HG03060 (cell line): ENCODE data around the gene CIAO2B.
A peak's percentile ranks its signal among the peaks of the same experiment; 100 is the strongest.
"Not testable (repeated sequence)": the region's sequence is repeated elsewhere in the genome, so short reads cannot be mapped to it uniquely, and the experiment has no call there.

ENCODE experiments used
- ATAC-seq: cut with Tn5 transposase; IDR thresholded peaks from one replicate; pipeline ENCODE4 v1.9.1; 2021; ENCODE audit warnings: low read depth, moderate number of reproducible peaks; ENCODE audit not compliant: unreplicated experiment

Gene CIAO2B

GRCh38 chr16:66934138-66934838, at the start of gene CIAO2B:
TSS of gene CIAO2B (minus strand) at chr16:66934402. CDS start at chr16:66934364, 38 bp downstream.
- peak; percentile 53 for ATAC-seq

DNA sequence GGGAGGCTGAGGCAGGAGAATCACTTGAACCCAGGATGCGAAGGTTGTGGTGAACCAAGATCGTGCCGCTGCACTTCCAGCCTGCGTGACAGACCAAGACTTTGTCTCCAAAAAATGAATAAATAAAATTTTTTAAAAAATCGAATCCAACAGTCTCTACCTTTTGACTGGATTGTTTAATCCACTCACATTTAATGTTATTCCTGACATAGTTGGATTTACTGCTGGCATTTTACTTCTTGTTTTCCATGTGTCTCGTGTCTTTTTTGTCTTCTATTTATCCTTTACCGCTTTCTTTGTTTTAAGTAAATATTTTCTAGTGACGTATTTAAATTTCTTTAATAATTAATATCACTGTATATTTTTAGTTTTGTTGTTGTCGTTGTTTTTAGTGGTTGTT, 48.8 kb upstream of the CIAO2B start:
- ATAC-seq = no peak

DNA sequence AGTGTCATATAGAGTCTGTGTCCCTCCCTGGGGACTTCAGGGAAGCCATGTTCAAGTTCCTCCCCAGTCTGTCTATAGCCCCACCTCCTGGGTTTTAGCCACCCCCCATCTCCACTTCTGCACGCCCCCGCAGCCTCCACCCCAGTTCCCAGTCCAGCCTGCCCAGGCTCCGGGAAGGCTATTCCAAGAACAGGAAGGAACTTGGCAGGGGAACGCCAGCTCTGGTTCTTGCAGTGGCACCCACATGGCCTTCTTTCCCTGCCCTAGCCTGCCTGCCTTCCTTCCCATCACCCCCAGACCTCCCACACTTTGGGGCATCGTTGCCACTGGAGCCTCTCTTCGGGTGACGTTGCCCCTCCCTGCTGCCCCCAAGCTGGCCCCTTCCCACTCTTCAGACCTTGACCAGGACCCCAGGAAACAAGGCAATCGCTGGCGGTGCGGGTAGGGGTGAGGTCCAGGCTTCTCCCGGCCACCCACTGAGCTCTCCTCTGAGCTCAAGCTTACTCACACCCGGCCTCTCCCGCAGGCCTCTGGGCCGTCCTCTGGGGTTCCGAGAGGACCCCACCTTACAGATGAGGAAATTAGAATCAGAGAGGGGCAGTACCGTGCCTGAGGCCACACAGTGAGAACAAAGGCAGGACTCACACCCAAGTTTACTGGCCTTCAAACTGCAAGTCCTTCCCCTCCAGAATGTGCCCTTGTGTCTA, 45.0 kb upstream of the CIAO2B start:
- ATAC-seq = no peak

DNA sequence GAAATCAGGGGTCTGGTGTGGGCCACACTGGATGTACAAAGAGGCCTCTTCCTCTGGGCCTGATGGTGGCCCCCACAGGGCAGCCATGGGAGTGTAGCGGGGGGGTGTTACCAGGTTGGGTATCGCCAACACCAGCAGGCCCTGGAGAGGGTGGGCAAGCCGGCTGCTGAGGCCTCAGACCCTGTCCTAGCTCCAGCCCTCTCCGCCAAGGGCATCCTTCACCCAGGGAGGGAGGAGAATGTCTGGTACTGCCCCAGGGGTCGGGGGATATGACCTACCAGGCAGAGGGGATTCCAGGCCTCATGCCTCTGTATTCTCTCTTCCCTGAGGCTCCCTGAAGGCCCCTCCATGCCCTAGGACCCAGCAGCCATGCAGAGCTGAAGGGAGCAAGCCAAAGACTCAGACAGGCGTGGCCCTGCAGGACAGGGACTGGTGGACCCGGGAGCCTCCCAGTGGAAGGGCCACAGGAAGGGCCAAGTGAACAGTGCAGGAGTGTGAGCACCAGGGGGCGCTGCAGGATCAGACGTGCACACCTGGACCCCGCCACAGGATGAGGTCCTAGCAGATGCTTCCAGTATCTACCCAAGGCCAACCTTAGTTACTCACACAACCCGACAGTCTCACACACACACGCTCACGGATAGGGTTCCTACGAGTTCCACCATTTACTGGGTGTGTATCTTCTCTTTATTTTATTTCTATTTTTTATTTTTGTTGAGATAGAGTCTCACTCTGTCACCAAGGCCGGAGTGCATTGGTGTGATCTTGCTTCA, 43.3 kb upstream of the CIAO2B start:
- ATAC-seq = no peak

- ATAC-seq = no peak
Measured at GRCh38 chr16:66976746-66977145, 42.5 kb upstream of the CIAO2B start.

DNA sequence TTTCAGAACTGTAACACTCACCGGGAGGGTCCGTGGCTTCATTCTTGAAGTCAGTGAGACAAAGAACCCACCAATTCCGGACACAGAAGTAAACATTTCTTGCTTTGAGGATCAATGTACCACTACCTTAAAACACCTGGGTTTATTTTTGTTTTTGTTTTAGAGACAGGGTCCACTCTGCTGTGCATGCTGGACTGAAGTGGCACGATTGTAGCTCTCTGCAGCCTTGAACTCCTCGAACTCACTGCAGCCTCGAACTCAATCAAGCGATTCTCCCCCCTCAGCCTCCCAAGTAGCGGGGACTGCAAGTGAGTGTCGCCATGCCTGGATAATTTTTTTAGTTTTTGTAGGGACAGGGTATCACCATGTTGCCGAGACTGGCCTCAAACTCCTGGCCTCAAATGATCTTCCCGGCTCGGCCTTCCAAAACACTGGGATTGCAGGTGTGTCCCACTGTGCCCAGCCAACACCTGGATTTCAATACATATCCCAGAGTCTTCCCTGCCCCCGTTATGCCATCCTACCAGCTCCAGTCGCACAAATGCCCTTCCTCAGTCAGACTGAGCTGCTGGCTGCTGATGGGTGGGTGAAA, 41.2 kb upstream of the CIAO2B start:
- ATAC-seq = no peak

- ATAC-seq = not testable (repeated sequence)
Measured at GRCh38 chr16:66974932-66975246, 40.7 kb upstream of the CIAO2B start.

DNA sequence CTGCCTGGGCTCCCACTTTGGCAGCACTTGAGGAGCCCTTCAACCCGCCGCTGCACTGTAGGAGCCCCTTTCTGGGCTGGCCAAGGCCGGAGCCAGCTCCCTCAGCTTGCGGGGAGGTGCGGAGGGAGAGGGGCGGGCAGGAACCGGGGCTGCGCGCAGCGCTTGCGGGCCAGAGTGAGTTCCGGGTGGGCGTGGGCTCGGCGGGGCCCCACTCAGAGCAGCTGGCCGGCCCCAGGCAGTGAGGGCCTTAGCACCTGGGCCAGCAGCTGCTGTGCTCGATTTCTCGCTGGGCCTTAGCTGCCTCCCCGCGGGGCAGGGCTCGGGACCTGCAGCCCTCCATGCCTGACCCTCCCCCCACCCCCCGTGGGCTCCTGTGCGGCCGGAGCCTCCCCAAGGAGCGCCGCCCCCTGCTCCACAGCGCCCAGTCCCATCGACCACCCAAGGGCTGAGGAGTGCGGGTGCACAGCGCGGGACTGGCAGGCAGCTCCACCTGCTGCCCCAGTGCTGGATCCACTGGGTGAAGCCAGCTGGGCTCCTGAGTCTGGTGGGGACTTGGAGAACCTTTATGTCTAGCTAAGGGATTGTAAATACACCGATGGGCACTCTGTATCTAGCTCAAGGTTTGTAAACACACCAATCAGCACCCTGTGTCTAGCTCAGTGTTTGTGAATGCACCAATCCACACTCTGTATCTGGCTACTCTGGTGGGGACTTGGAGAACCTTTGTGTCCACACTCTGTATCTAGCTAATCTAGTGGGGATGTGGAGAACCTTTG, 40.1 kb upstream of the CIAO2B start:
- not testable (repeated sequence) for ATAC-seq

GRCh38 chr16:66973716-66974115, 39.5 kb upstream of the CIAO2B start:
- no peak for ATAC-seq

DNA sequence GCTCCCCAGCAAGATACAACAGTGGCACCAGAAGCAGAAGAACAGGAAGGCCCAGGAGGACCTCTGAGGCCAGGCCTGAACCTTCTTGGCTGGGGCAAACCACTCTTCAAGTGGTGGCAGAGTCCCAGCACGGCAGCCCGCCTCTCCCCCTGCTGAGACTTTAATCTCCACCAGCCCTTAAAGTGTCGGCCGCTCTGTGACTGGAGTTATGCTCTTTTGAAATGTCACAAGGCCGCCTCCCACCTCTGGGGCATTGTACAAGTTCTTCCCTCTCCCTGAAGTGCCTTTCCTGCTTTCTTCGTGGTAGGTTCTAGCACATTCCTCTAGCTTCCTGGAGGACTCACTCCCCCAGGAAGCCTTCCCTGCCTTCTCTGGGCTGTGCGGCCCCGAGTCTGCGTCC, 38.8 kb upstream of the CIAO2B start:
- ATAC-seq = no peak

- no peak for ATAC-seq
Measured at GRCh38 chr16:66970775-66971720, 36.8 kb upstream of the CIAO2B start.

GRCh38 chr16:66968847-66969246, 34.6 kb upstream of the CIAO2B start:
- no peak for ATAC-seq

- ATAC-seq = no peak
Measured at GRCh38 chr16:66964049-66964448, 29.8 kb upstream of the CIAO2B start.

DNA sequence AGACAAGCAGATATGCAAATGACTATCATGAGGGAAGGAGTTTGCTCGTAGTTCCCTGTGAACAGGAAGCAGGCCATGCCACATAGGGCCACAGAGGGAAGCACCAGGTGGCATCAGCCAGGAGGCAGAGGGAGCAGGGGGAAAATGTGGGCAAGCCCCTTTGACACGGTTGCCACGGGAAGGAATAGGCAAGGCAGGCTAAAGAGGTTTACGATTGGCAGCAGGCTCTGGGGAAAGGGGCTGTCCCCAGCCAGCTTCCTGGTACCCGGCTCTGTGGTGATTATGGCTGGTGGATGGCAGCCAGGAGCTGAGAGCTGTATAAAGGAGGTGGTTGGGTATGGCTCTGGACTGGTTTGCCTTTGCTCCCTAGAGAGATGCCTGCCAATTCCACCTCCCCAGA, 27.7 kb upstream of the CIAO2B start:
- ATAC-seq = no peak

DNA sequence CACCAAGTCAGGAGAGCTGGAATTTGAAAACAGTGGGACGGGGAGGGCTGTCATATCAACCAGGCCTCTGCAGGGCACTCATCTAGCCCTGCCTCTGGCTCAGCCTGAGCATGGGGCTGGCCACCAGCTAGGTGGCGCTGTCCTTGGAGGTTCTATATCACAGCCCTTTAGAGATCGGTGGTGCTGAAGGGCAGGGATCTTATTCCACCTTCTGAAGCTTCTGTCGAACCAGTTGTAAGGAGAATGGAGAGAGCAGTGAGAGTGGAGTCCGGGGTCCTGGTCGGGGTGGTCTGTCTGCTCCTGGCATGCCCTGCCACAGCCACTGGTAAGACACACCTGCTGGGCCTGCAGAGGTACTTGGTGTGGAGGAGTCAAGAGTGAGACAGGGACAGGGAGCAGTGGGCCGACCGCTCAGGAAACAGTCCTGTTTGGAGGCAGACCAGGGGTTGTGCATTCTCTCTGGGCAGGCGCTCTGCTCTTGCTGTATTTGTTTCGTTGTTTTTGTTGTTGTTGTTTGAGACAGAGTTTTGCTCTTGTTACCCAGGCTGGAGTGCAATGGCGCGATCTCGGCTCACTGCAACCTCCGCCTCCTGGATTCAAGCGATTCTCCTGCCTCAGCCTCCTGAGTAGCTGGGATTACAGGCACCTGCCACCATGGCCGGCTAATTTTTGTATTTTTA, 27.0 kb upstream of the CIAO2B start, which contains the start of gene CES3:
Gene CES3, plus strand, starts transcription at position 202 of the 680 bp plus-strand sequence. Its CDS starts 42 bp downstream, at position 244.
- ATAC-seq = no peak

- no peak for ATAC-seq
Measured at GRCh38 chr16:66960270-66960669, 26.1 kb upstream of the CIAO2B start.

- no peak for ATAC-seq
Measured at GRCh38 chr16:66959704-66960161, 25.5 kb upstream of the CIAO2B start.

- ATAC-seq = no peak
Measured at GRCh38 chr16:66958857-66959703, 24.9 kb upstream of the CIAO2B start.
